HCT116 (cell line): ENCODE data around the gene LAMTOR4. TPM values are rescaled to one million over a fixed set of nuclear protein-coding genes. Genes with fewer than 3 reads are reported as not detected.

ENCODE experiments used
- ATAC-seq: fragments of 200-7000 bp; cut with Tn5 transposase; 2 replicates; pipeline ENCODE4 v1.9.1; 2020; ENCODE audit warnings: mild to moderate bottlenecking, moderate library complexity
- BruUV-seq: library from RNA; stranded (reverse); fragments of 400-500 nt; replicated peaks from 2 replicates; lab custom pipeline; 2021; lab: Mats Ljungman, UMichigan
- CTCF ChIA-PET: fragments of 300-600 bp; sonication (Branson Sonifier 250); formaldehyde crosslinking; loops from one replicate; lab custom pipeline; 2021; ENCODE audit warnings: antibody characterized with exemption; lab: Charles Lee
- POLR2A ChIA-PET: fragments of 300-600, 350-600 bp; sonication (Branson Sonifier 250); formaldehyde crosslinking; loops from one replicate; lab custom pipeline; 2021; ENCODE audit warnings: antibody characterized with exemption; lab: Charles Lee
- RAD21 ChIA-PET, 2 experiments: fragments of 300-600 bp; sonication (Branson Sonifier 250); formaldehyde crosslinking; loops; one replicate each; lab custom pipeline; 2023; ENCODE audit warnings: low total read pairs in 2 of 2; ENCODE audit not compliant: uncharacterized antibody in 2 of 2, unreplicated experiment in 2 of 2, low non-redundant PET in 1 of 2; lab: Charles Lee
- DNase-seq: peaks from one replicate; pipeline ENCODE4 v3.0.0-alpha.2; 2010; ENCODE audit warnings: low read depth, low spot score
- H2AFZ ChIP-seq: fragments of 200-600 bp; shearing (Covaris generic), sonication (generic); 2 replicates; pipeline ENCODE4 v1.6.1; 2017; ENCODE audit warnings: low read depth, mixed run types, mixed read lengths, antibody characterized with exemption, low read length; ENCODE audit not compliant: poor library complexity, severe bottlenecking
- H3K27ac ChIP-seq: 2 replicates; pipeline ENCODE4 v1.5.1; 2012; ENCODE audit warnings: low read depth, low read length
- H3K27me3 ChIP-seq: fragments of 200-600 bp; sonication (generic); 2 replicates; pipeline ENCODE4 v1.6.1; 2016; ENCODE audit warnings: mixed run types, low read length, mixed read lengths; ENCODE audit not compliant: insufficient read depth
- H3K36me3 ChIP-seq, 2 experiments: fragments of 200-500 bp in 1 of 2; fragments of 200-600 bp in 1 of 2; sonication (Bioruptor generic) in 1 of 2; sonication (generic) in 1 of 2; 2 replicates each; pipeline versions ENCODE4 v1.5.1 to v1.6.1; 2014 to 2016; ENCODE audit warnings: low read length in 2 of 2, inconsistent platforms in 1 of 2, mixed read lengths in 1 of 2, mixed run types in 1 of 2; ENCODE audit not compliant: insufficient read depth in 2 of 2, control insufficient read depth in 1 of 2
- H3K4me1 ChIP-seq, 2 experiments: fragments of 200-600 bp in 1 of 2; sonication (generic) in 1 of 2; 2 replicates each; pipeline versions ENCODE4 v1.5.1 to v1.6.1; 2012 to 2017; ENCODE audit warnings: low read length in 2 of 2, inconsistent platforms in 1 of 2, mild to moderate bottlenecking in 1 of 2, mixed read lengths in 1 of 2, mixed run types in 1 of 2, moderate library complexity in 1 of 2; ENCODE audit not compliant: insufficient read depth in 2 of 2, control insufficient read depth in 1 of 2
- H3K4me2 ChIP-seq: fragments of 200-600 bp; sonication (generic); 2 replicates; pipeline ENCODE4 v1.6.1; 2017; ENCODE audit warnings: mixed run types, low read length, mixed read lengths
- H3K4me3 ChIP-seq, 2 experiments: fragments of 200-600 bp in 1 of 2; sonication (generic) in 1 of 2; replicated peaks in 1 of 2; 2 replicates each; pipeline ENCODE4 v1.5.1; 2011 to 2016; ENCODE audit warnings: low read length in 2 of 2, control low read depth in 1 of 2, low read depth in 1 of 2, mild to moderate bottlenecking in 1 of 2, mixed read lengths in 1 of 2, mixed run types in 1 of 2
- H3K79me2 ChIP-seq: fragments of 200-600 bp; sonication (generic); 2 replicates; pipeline ENCODE4 v1.6.1; 2017; ENCODE audit warnings: mild to moderate bottlenecking, mixed run types, low read length, moderate library complexity, mixed read lengths; ENCODE audit not compliant: insufficient read depth
- H3K9ac ChIP-seq: fragments of 200-600 bp; sonication (generic); 2 replicates; pipeline ENCODE4 v1.6.1; 2016; ENCODE audit warnings: low read length, mixed read lengths
- H3K9me2 ChIP-seq: fragments of 200-600 bp; sonication (generic), shearing (Covaris generic); 2 replicates; pipeline ENCODE4 v1.6.1; 2017; ENCODE audit warnings: mixed run types, mild to moderate bottlenecking, moderate library complexity; ENCODE audit not compliant: insufficient read depth
- H3K9me3 ChIP-seq, 2 experiments: fragments of 200-500 bp in 1 of 2; fragments of 200-600 bp in 1 of 2; sonication (Bioruptor generic) in 1 of 2; sonication (generic) in 1 of 2; 2 replicates each; pipeline ENCODE4 v1.6.1; 2014 to 2017; ENCODE audit warnings: low read length in 2 of 2, mixed read lengths in 2 of 2, inconsistent platforms in 1 of 2, low read depth in 1 of 2, mild to moderate bottlenecking in 1 of 2, mixed run types in 1 of 2, moderate library complexity in 1 of 2; ENCODE audit not compliant: control insufficient read depth in 1 of 2, insufficient read depth in 1 of 2
- H4K20me1 ChIP-seq: fragments of 200-600 bp; sonication (generic), shearing (Covaris generic); 2 replicates; pipeline ENCODE4 v1.6.1; 2017; ENCODE audit warnings: mixed run types, mild to moderate bottlenecking, moderate library complexity; ENCODE audit not compliant: insufficient read depth
- ATF3 ChIP-seq: IDR thresholded peaks from 2 replicates; pipeline ENCODE4 v1.6.1; 2012
- EGR1 ChIP-seq: IDR thresholded peaks from 2 replicates; pipeline ENCODE4 v1.6.1; 2012; ENCODE audit warnings: low read depth
- POLR2AphosphoS5 ChIP-seq: IDR thresholded peaks from 2 replicates; pipeline ENCODE4 v1.6.1; 2011; ENCODE audit warnings: mild to moderate bottlenecking, low read depth, low read length, moderate library complexity
- RAD21 ChIP-seq: IDR thresholded peaks from 2 replicates; pipeline ENCODE4 v1.6.1; 2012; ENCODE audit warnings: low read depth, mild to moderate bottlenecking
- SP1 ChIP-seq: IDR thresholded peaks from 2 replicates; pipeline ENCODE4 v1.6.1; 2012; ENCODE audit warnings: low read depth
- SRF ChIP-seq: IDR thresholded peaks from 2 replicates; pipeline ENCODE4 v1.6.1; 2012; ENCODE audit warnings: low read depth
- TCF7L2 ChIP-seq: IDR thresholded peaks from 2 replicates; pipeline ENCODE4 v1.7.0; 2011; ENCODE audit warnings: borderline replicate concordance, inconsistent platforms; ENCODE audit not compliant: insufficient read depth, insufficient read length; ENCODE audit errors: extremely low read depth
- ZBTB33 ChIP-seq: IDR thresholded peaks from 2 replicates; pipeline ENCODE4 v1.6.1; 2011; ENCODE audit warnings: mild to moderate bottlenecking, low read length, moderate library complexity; ENCODE audit not compliant: insufficient replicate concordance; ENCODE audit errors: extremely low read depth
- ZFX ChIP-seq: fragments of 450-650 bp; IDR thresholded peaks from 2 replicates; pipeline ENCODE4 v1.6.1; 2017
- ZNF274 ChIP-seq: fragments of 200-500 bp; sonication (Bioruptor generic); IDR thresholded peaks from 2 replicates; pipeline ENCODE4 v1.6.1; 2014; ENCODE audit warnings: mild to moderate bottlenecking, low read depth, low read length, inconsistent platforms
- intact Hi-C: fragments of 100-400 bp; cut with micrococcal nuclease; formaldehyde crosslinking; loops from 2 replicates; pipeline ENCODE4 v1.10.0; 2022
- total RNA-seq: library from RNA; stranded (reverse); gene quantifications from one replicate; pipeline ENCODE4 v1.2.1, GENCODE V29; 2021; ENCODE audit not compliant: unreplicated experiment
- TF ChIP-seq, protein P1 (sequence below): IDR thresholded peaks from 2 replicates; pipeline ENCODE4 v1.6.1; 2012; ENCODE audit warnings: low read depth
- TF ChIP-seq, protein P2 (sequence below), 3 experiments: fragments of 200-600 bp in 1 of 3; sonication (generic) in 1 of 3; IDR thresholded peaks in 2 of 3; conservative IDR thresholded peaks in 1 of 3; 2 replicates each; pipeline ENCODE4 v1.5.1; 2012 to 2017; ENCODE audit warnings: low read depth in 2 of 3, low read length in 2 of 3, antibody characterized with exemption in 1 of 3, borderline replicate concordance in 1 of 3, control low read depth in 1 of 3, mild to moderate bottlenecking in 1 of 3, mixed read lengths in 1 of 3, mixed run types in 1 of 3, moderate library complexity in 1 of 3; ENCODE audit not compliant: insufficient read depth in 1 of 3

LAMTOR4 gene
- total RNA-seq, 1 experiment from 2014 or later = 152 TPM

GRCh38 chr7:100105534-100105933, 43.2 kb upstream of the LAMTOR4 start:
- Histone ChIP-seq H3K9ac (no peak overlapping the region), H2AFZ (no peak overlapping the region), H3K27me3 (no peaks in the 10 kb centered on the region), H3K4me3 (no peak overlapping the region), H3K4me1 (peaks cover 6 to 16% of the 10 kb centered on the region in 2 experiments; a peak in 3 of 4 replicates), H3K9me2 (no peaks in the 10 kb centered on the region), H4K20me1 (no peaks in the 10 kb centered on the region), H3K27ac (no peak overlapping the region), H3K9me3 (no peaks in the 10 kb centered on the region), H3K36me3 (peaks cover 0 to 22% of the 10 kb centered on the region in 2 experiments; a peak in 3 of 4 replicates), H3K4me2 (no peak overlapping the region), H3K79me2 (peaks cover 13% of the 10 kb centered on the region; the same call in 1 of the 2 replicates)
- DNase-seq (no peak), ATAC-seq (no peak)
- ChIA-PET CTCF (no interaction called here), RAD21 (no interaction called here), POLR2A (interaction anchor here (0.6 kb wide), 1 partner anchor 9 kb away, joined by 3 read pairs; no protein-coding TSS in a partner anchor)
- no TSS peak for BruUV-seq
- intact Hi-C loops = no loop called here
- TF ChIP-seq ZBTB33 = no peak
- TF ChIP-seq TCF7L2 = no peak
- TF ChIP-seq SRF = no peak
- TF ChIP-seq EGR1 = no peak
- no peak for TF ChIP-seq ZNF274

DNA sequence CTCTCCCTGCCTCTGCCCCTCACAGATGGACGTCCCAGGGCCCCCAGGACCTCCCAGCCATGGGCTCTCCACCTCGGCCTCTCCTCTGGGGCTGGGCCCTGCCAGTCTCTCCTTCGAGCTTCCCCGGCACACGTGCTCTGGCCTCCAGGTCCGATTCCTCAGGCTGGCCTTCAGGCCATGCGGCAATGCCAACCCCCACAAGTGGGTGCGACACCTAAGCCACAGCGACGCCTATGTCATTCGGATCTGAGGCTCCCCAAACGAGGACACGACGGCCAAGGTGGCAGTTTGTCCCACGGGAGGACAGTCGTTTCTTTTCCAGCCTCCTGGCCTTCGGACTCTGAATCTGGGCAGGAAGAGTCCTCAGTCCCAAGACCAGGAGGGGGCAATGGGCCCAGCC, 42.1 kb upstream of the LAMTOR4 start:
- CTCF ChIA-PET = no interaction called here

More for the DNA sequence above, 42.1 kb upstream of the LAMTOR4 start:
- Histone ChIP-seq H3K79me2 (peaks cover 6% of the 10 kb centered on the region; the same call in 1 of the 2 replicates), H2AFZ (no peak overlapping the region), H3K9ac (no peak overlapping the region)
- no TSS peak for BruUV-seq
- TF ChIP-seq ZNF274 (no peak), ATF3 (no peak), RAD21 (no peak), ZFX (no peak), SP1 (no peak), POLR2AphosphoS5 (no peak)
- TF ChIP-seq, protein P1, sequence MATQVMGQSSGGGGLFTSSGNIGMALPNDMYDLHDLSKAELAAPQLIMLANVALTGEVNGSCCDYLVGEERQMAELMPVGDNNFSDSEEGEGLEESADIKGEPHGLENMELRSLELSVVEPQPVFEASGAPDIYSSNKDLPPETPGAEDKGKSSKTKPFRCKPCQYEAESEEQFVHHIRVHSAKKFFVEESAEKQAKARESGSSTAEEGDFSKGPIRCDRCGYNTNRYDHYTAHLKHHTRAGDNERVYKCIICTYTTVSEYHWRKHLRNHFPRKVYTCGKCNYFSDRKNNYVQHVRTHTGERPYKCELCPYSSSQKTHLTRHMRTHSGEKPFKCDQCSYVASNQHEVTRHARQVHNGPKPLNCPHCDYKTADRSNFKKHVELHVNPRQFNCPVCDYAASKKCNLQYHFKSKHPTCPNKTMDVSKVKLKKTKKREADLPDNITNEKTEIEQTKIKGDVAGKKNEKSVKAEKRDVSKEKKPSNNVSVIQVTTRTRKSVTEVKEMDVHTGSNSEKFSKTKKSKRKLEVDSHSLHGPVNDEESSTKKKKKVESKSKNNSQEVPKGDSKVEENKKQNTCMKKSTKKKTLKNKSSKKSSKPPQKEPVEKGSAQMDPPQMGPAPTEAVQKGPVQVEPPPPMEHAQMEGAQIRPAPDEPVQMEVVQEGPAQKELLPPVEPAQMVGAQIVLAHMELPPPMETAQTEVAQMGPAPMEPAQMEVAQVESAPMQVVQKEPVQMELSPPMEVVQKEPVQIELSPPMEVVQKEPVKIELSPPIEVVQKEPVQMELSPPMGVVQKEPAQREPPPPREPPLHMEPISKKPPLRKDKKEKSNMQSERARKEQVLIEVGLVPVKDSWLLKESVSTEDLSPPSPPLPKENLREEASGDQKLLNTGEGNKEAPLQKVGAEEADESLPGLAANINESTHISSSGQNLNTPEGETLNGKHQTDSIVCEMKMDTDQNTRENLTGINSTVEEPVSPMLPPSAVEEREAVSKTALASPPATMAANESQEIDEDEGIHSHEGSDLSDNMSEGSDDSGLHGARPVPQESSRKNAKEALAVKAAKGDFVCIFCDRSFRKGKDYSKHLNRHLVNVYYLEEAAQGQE = no peak
- TF ChIP-seq, protein P2, sequence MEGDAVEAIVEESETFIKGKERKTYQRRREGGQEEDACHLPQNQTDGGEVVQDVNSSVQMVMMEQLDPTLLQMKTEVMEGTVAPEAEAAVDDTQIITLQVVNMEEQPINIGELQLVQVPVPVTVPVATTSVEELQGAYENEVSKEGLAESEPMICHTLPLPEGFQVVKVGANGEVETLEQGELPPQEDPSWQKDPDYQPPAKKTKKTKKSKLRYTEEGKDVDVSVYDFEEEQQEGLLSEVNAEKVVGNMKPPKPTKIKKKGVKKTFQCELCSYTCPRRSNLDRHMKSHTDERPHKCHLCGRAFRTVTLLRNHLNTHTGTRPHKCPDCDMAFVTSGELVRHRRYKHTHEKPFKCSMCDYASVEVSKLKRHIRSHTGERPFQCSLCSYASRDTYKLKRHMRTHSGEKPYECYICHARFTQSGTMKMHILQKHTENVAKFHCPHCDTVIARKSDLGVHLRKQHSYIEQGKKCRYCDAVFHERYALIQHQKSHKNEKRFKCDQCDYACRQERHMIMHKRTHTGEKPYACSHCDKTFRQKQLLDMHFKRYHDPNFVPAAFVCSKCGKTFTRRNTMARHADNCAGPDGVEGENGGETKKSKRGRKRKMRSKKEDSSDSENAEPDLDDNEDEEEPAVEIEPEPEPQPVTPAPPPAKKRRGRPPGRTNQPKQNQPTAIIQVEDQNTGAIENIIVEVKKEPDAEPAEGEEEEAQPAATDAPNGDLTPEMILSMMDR (IDR thresholded peaks at IDR 0.05 in 2 of 3, conservative IDR thresholded peaks at IDR 0.05 in 1 of 3; ENCODE audit: borderline replicate concordance in 1 of 3, insufficient read depth in 1 of 3, low read depth in 2 of 3, low read length in 2 of 3) = no peak
- TF ChIP-seq, all 23 proteins: peak for 0
- Histone ChIP-seq H3K36me3 (peaks cover 2 to 22% of the 10 kb centered on the region in 2 experiments; a peak in 3 of 4 replicates), H3K4me3 (no peak overlapping the region), H3K4me1 (peaks cover 6 to 12% of the 10 kb centered on the region in 2 experiments; a peak in 3 of 4 replicates), H3K27ac (no peak overlapping the region), H3K4me2 (no peak overlapping the region), H3K9me2 (no peaks in the 10 kb centered on the region), H3K9me3 (no peaks in the 10 kb centered on the region), H4K20me1 (no peaks in the 10 kb centered on the region), H3K27me3 (no peaks in the 10 kb centered on the region)
- ChIA-PET POLR2A (no interaction called here), RAD21 (no interaction called here)
- DNase-seq (no peak), ATAC-seq (no peak)
- intact Hi-C loops = no loop called here
